ENCODE results near the gene SRPK2. TPM values are rescaled to one million over a fixed set of nuclear protein-coding genes. Genes with fewer than 3 reads are reported as not detected.

SRPK2 gene
- total RNA-seq, 1 donor from 2014 or later = 54.8 TPM

- no peak overlapping the region for H3K4me2 ChIP-seq (ENCODE audit: low read length)
Measured at GRCh38 chr7:105164751-105165150, 224.0 kb downstream of the SRPK2 start.

GRCh38 chr7:105163718-105164117, 225.0 kb downstream of the SRPK2 start:
- DNase-seq (ENCODE audit: low read depth) = no peak
- no peak overlapping the region for H2AFZ ChIP-seq (ENCODE audit: low read depth, low read length)
- no peaks in the 10 kb centered on the region for H3K27me3 Mint-ChIP-seq (ENCODE audit: low read depth, unreplicated experiment)
- H3K79me2 ChIP-seq (ENCODE audit: insufficient read depth, low read length) = no peaks in the 10 kb centered on the region
- no peaks in the 10 kb centered on the region for H3K9me3 ChIP-seq (ENCODE audit: insufficient read depth, low read depth, low read length)
- H3K27ac ChIP-seq (ENCODE audit: low read depth, low read length) = no peak overlapping the region
- H3K27me3 ChIP-seq (ENCODE audit: insufficient read depth, low read length) = no peaks in the 10 kb centered on the region
- H3K36me3 Mint-ChIP-seq (ENCODE audit: low read depth, unreplicated experiment) = peaks cover 23% of the 10 kb centered on the region
- H3K4me1 Mint-ChIP-seq (ENCODE audit: low read depth, unreplicated experiment) = no peaks in the 10 kb centered on the region
- peaks cover 4% of the 10 kb centered on the region for H4K20me1 ChIP-seq (ENCODE audit: insufficient read depth, low read length)
- no peak for FAIRE-seq
- H3K4me2 ChIP-seq (ENCODE audit: low read length) = no peak overlapping the region
- no peak overlapping the region for H3K4me3 Mint-ChIP-seq (ENCODE audit: unreplicated experiment)
- H3K27ac Mint-ChIP-seq (ENCODE audit: unreplicated experiment) = no peak overlapping the region
- H3K36me3 ChIP-seq (ENCODE audit: insufficient read depth, low read length) = peaks cover 15% of the 10 kb centered on the region
- no peak overlapping the region for H3K9ac ChIP-seq (ENCODE audit: low read length)
- TF ChIP-seq, protein P1, sequence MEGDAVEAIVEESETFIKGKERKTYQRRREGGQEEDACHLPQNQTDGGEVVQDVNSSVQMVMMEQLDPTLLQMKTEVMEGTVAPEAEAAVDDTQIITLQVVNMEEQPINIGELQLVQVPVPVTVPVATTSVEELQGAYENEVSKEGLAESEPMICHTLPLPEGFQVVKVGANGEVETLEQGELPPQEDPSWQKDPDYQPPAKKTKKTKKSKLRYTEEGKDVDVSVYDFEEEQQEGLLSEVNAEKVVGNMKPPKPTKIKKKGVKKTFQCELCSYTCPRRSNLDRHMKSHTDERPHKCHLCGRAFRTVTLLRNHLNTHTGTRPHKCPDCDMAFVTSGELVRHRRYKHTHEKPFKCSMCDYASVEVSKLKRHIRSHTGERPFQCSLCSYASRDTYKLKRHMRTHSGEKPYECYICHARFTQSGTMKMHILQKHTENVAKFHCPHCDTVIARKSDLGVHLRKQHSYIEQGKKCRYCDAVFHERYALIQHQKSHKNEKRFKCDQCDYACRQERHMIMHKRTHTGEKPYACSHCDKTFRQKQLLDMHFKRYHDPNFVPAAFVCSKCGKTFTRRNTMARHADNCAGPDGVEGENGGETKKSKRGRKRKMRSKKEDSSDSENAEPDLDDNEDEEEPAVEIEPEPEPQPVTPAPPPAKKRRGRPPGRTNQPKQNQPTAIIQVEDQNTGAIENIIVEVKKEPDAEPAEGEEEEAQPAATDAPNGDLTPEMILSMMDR (IDR thresholded peaks at IDR 0.05; ENCODE audit: insufficient read depth, low read depth, low read length) = no peak
- TF ChIP-seq EZH2 (IDR thresholded peaks at IDR 0.05; ENCODE audit: insufficient read depth, low read length) = no peak
- H3K4me1 ChIP-seq (ENCODE audit: insufficient read depth, low read length) = no peaks in the 10 kb centered on the region
- no peak overlapping the region for H3K4me3 ChIP-seq (ENCODE audit: insufficient read depth, low read depth, low read length)
- H3K9me3 Mint-ChIP-seq (ENCODE audit: unreplicated experiment) = no peaks in the 10 kb centered on the region

More at GRCh38 chr7:105164751-105165150, 224.0 kb downstream of the SRPK2 start:
- Mint-ChIP-seq H3K27ac (ENCODE audit: unreplicated experiment) (no peak overlapping the region), H3K27me3 (ENCODE audit: low read depth, unreplicated experiment) (no peaks in the 10 kb centered on the region), H3K36me3 (ENCODE audit: low read depth, unreplicated experiment) (peaks cover 23% of the 10 kb centered on the region), H3K4me1 (ENCODE audit: low read depth, unreplicated experiment) (peaks cover 3% of the 10 kb centered on the region), H3K4me3 (ENCODE audit: unreplicated experiment) (no peak overlapping the region), H3K9me3 (ENCODE audit: unreplicated experiment) (no peaks in the 10 kb centered on the region)
- no peaks in the 10 kb centered on the region for H3K4me1 ChIP-seq (ENCODE audit: insufficient read depth, low read length)
- peaks cover 5% of the 10 kb centered on the region for H4K20me1 ChIP-seq (ENCODE audit: insufficient read depth, low read length)
- no peaks in the 10 kb centered on the region for H3K79me2 ChIP-seq (ENCODE audit: insufficient read depth, low read length)
- peaks cover 15% of the 10 kb centered on the region for H3K36me3 ChIP-seq (ENCODE audit: insufficient read depth, low read length)
- peak; percentile 67 for FAIRE-seq
- no peak overlapping the region for H3K27ac ChIP-seq (ENCODE audit: low read depth, low read length)
- H3K27me3 ChIP-seq (ENCODE audit: insufficient read depth, low read length) = no peaks in the 10 kb centered on the region
- H3K4me3 ChIP-seq (ENCODE audit: insufficient read depth, low read depth, low read length) = no peak overlapping the region
- no peak overlapping the region for H2AFZ ChIP-seq (ENCODE audit: low read depth, low read length)
- no peak overlapping the region for H3K9ac ChIP-seq (ENCODE audit: low read length)
- no peaks in the 10 kb centered on the region for H3K9me3 ChIP-seq (ENCODE audit: insufficient read depth, low read depth, low read length)
- TF ChIP-seq EZH2 (IDR thresholded peaks at IDR 0.05; ENCODE audit: insufficient read depth, low read length) = no peak
- TF ChIP-seq, protein P1 (IDR thresholded peaks at IDR 0.05; ENCODE audit: insufficient read depth, low read depth, low read length) = no peak
- DNase-seq (ENCODE audit: low read depth) = no peak

GRCh38 chr7:105161366-105161765, 227.4 kb downstream of the SRPK2 start:
- TF ChIP-seq, protein P1 (IDR thresholded peaks at IDR 0.05; ENCODE audit: insufficient read depth, low read depth, low read length) = no peak
- TF ChIP-seq EZH2 (IDR thresholded peaks at IDR 0.05; ENCODE audit: insufficient read depth, low read length) = no peak
- peaks cover 23% of the 10 kb centered on the region for H3K36me3 Mint-ChIP-seq (ENCODE audit: low read depth, unreplicated experiment)
- DNase-seq (ENCODE audit: low read depth) = no peak
- Histone ChIP-seq H2AFZ (ENCODE audit: low read depth, low read length) (no peak overlapping the region), H3K27me3 (ENCODE audit: insufficient read depth, low read length) (no peaks in the 10 kb centered on the region), H3K4me2 (ENCODE audit: low read length) (no peak overlapping the region), H3K9me3 (ENCODE audit: insufficient read depth, low read depth, low read length) (no peaks in the 10 kb centered on the region), H4K20me1 (ENCODE audit: insufficient read depth, low read length) (peaks cover 4% of the 10 kb centered on the region), H3K79me2 (ENCODE audit: insufficient read depth, low read length) (no peaks in the 10 kb centered on the region), H3K4me3 (ENCODE audit: insufficient read depth, low read depth, low read length) (no peak overlapping the region), H3K4me1 (ENCODE audit: insufficient read depth, low read length) (no peaks in the 10 kb centered on the region), H3K36me3 (ENCODE audit: insufficient read depth, low read length) (peaks cover 7% of the 10 kb centered on the region), H3K9ac (ENCODE audit: low read length) (no peak overlapping the region), H3K27ac (ENCODE audit: low read depth, low read length) (no peak overlapping the region)
- no peak for FAIRE-seq
- H3K9me3 Mint-ChIP-seq (ENCODE audit: unreplicated experiment) = no peaks in the 10 kb centered on the region
- H3K4me3 Mint-ChIP-seq (ENCODE audit: unreplicated experiment) = no peak overlapping the region
- no peak overlapping the region for H3K27ac Mint-ChIP-seq (ENCODE audit: unreplicated experiment)
- H3K4me1 Mint-ChIP-seq (ENCODE audit: low read depth, unreplicated experiment) = peaks cover 7% of the 10 kb centered on the region
- no peaks in the 10 kb centered on the region for H3K27me3 Mint-ChIP-seq (ENCODE audit: low read depth, unreplicated experiment)

Measured in astrocyte (in vitro differentiated cells and primary cell).